Amygdala (tissue), 56 donors: Measurements from ENCODE around the gene UNC5C.
A peak's percentile ranks its signal among the peaks of the same experiment; 100 is the strongest.

Experiments used
- DNase-seq, 56 donors: peaks; one replicate each; lab custom pipeline; 2025; lab: John Stamatoyannopoulos, UW

Gene UNC5C

DNA sequence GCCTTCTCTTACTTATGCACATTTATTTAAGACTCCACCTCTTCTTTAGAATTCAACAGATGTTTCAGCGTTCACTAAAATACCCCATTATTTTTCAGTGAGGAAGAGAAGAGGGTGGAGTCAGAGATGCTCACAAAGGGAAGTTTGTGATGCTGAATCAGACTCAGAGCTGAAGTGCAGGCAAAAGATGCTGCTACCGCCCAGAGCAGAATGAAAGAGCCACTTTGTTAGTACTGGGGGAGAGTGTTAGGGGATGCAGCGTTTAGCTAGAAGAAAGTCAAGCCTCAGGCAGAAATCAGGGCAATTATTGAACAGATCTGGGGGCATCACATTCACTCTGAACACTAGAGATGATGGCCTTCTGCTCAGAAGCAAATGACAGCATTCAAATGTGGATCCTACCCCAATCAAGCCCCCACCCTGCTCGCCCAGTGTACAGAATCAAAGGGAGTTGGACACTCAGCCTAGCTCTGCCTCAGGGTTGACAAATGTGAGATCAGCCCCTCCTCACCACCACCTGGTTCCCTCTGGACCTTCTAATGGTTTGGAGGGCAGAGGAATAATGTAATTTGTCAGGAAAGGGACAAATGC, 138.3 kb downstream of the UNC5C start:
- peak in 44 of 56 donors; percentile 8 to 77 (median 40) for DNase-seq

DNA sequence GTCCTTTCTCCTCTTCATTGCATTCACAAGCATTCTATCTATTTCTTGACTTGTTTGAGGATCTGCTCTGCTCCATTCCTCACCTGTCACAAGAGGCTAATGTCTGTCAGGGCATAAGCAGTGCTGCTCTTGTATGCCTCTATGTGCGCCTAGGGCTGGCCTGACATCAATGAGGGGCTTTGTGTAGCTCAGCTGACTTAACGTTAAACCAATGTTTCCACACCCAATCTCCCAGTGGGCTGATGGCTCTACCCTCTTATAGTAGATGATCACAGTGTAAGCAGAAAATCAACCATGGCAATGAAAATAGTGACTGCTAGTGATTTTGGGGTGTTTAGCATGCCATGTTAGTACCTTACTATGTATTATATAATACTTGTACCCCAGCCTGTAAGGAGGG, 139.0 kb downstream of the UNC5C start:
- DNase-seq, result peak in 16 of 56 donors; percentile 3 to 52 (median 24)

- no peak for DNase-seq
Observed at GRCh38 chr4:95409127-95409526, 139.6 kb downstream of the UNC5C start.

DNA sequence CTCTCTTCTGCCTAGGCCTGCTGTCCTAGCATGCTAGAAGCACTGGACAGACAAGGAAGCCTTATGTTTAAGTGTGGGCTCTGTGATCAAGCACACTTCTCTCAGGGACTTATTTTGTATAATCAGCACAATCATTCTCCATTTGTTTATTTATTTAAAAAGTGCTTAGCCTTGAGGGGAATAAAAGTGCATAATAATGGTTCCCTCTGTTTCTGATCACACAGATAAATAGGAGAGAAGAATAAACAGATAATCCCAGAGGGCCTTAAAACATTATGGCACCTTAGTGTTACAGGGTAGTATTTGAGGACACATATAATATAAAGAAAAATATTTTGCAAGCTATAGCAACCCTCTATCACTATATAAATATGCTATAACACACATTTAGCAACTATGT, 146.5 kb downstream of the UNC5C start:
- DNase-seq, result no peak

GRCh38 chr4:95398217-95398616, 150.6 kb downstream of the UNC5C start:
- DNase-seq, result no peak

GRCh38 chr4:95394752-95395306, 153.9 kb downstream of the UNC5C start:
- no peak for DNase-seq

DNA sequence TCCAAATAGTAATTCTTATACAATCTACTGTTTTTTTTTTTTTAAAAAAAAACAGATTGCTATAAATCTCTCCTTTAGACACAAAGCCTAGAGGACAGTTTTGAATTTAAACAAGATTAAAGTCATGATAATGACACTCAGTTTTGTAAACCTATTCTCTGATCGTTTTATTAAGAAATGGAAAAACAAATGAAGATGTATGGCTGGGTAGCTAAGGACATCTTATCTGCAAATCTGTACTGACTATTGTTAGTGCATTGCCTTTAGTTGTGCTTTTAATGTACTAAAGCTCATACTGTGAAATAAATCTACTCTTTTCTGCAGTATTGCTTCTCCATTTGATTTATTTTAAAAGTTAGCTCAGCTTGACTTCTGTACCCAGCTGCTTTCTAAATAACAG, 155.0 kb downstream of the UNC5C start:
- DNase-seq, result no peak

GRCh38 chr4:95388911-95389310, 159.9 kb downstream of the UNC5C start:
- no peak for DNase-seq

GRCh38 chr4:95387719-95388118, 161.1 kb downstream of the UNC5C start:
- DNase-seq, result no peak

DNA sequence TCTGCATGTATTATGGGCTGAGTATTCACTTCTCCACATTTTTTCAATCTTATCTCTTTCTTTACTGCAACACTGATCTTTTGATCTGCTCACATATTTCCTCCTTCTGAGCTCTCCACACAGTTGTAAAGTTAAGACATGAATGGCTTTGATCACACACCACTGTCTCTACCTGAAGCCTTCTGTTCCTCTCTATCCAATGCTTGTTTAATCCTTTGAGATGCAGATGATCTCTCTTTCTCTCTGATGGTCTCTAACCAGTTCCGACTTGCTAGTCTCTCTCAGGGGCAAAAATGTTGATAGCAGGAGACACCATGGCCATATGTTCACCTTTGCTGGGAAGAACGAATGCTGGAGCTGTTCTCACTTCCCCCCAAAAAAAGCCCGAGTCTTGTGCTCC, 162.4 kb downstream of the UNC5C start:
- no peak for DNase-seq

GRCh38 chr4:95381843-95382580, 166.8 kb downstream of the UNC5C start:
- no peak for DNase-seq

DNA sequence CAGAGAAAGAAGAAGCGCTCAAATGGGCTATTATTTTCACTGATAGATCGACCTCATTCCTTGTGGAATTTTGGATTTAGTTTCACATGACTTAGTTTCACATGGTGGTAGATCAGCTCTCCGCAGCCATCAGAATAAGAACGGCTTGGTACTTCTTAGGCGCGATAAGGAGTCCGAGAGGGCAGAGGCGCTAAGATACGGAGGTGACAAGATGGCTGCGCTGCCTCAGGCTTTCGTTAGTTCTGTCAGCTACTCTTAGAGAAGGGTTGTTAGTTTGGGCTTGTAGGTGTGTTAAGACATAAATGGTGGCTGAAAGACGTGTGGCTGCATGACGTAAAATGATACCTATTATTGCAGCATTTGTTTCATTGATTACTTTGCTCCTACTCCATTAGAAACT, 169.1 kb downstream of the UNC5C start:
- DNase-seq, result no peak

- no peak for DNase-seq
Observed at GRCh38 chr4:95377366-95377900, 171.3 kb downstream of the UNC5C start.

DNA sequence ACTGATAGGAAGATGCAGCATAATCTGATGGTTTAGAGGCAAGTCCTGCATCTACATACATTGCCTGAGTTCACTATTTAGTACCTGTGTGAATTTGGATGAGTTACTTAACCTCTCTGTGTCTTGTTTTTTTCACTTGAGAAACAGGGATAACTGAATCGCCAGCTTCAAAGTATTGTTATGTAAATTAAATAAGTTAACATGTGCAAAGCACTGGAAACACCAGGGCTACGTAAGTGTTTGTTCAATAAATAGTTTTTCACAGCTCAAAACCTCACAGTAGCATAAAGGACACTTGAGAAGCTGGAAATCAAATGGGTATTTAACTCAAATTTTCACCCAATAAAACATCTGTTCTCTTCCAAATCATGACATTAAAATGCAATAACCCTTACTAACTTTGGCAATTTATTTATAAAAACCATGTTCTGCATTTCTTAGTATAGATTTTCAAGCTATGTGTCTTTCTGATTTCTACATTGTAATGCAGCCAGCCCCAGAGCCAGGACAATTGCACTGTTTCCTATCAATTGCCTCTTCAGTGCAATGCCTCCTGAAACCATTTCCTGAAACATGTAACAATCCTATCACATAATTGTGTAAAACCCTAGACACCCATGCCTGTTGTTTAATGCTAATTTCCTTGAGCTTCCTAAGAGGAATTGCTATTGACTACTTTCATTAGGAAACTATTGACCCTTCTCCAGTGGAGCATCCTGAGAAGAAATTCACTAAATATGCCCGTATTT, 177.1 kb downstream of the UNC5C start:
- DNase-seq, result no peak

- no peak for DNase-seq
Observed at GRCh38 chr4:95367824-95368223, 180.9 kb downstream of the UNC5C start.

DNA sequence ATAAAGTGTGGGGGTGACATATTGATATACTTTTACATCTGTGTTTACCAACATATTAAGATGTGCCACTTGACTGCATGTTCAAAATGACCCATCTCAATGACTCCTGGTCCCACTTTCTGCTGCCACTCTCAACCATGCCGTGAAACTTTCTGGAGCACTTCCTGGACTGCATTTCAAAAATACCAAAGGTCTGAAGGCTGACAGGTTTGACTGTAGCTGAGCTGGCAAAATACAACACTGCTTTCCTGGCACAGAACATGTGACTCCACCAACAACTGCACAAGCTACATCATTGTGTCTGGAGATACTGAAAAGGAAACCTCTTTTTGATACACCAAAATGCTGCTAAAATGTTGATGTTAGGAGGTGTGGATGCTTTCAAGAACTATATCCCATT, 184.8 kb downstream of the UNC5C start:
- peak in 2 of 56 donors; percentile 13 to 47 for DNase-seq

GRCh38 chr4:95363559-95363925, 185.2 kb downstream of the UNC5C start:
- DNase-seq, result peak in 1 of 56 donors; percentile 3

DNA sequence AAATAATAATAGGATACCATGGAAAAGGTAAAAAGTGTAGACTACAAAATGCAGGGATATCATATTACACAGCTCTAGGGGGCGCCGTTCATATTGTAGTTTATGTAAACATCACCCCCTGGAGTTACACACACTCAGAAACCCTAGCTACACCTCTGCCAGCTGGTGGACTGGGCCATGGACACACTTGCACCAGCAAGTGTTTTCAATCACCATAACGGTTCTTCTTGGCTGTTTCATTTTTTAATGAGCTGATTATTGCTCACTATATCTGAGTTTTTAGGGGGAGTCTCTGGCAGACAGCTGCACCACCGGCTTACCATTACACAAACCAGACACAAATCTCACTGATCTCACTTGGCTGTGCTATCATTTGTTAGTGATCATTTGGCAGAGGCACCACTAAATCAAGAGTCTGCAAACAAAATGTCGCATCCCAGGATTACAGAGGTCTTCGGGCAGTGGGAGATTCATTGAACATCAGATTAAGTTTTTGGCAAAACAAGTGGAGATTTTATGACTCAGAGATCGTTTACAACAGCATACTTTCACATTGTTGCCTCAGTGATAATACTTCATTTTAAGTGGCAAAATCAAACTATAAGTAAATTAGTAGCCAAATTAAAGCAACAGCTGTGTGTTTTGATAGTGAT, 185.7 kb downstream of the UNC5C start:
- peak in 12 of 56 donors; percentile 4 to 58 (median 20) for DNase-seq

DNA sequence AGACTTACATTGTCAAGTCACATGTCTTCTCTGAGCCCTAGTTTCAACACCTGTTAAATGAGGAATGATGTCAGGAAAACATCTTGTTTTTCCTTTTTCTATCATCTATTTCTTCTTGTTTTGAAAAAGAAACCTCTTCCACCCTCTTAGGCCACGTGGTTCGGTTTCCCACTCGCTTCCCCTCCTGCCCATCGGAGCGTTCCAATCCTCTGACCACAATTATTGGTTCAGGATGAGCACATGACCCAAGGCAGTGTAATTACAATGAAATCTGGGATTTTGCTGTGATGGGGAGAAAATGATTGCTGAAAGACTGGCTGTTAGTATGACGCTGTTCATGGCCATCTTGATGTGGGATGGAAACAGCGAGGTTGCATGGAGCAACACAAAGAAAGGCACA, 186.7 kb downstream of the UNC5C start:
- peak in 1 of 56 donors; percentile 23 for DNase-seq

DNA sequence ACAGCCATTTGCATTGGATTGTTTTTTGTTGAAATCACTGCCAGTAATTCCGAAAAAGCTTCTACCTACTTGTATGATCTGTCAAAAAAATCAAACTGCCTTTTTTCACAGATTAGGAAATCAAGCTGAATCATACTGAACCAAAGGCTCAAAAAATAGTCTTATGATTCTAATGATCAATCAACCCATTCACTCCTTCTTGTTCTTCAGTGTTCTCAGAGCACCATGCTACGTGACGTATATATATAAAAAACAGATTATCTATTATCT, 187.1 kb downstream of the UNC5C start:
- DNase-seq, result no peak
